H9 (cell line): Measurements from ENCODE around the gene CCDC137. TPM values are rescaled to one million over a fixed set of nuclear protein-coding genes. Genes with fewer than 3 reads are reported as not detected.

Source experiments
- DNase-seq: peaks from one replicate; pipeline ENCODE4 v3.0.0-alpha.2; 2017
- H2AFZ ChIP-seq: one replicate; pipeline ENCODE4 v1.6.1; 2013; ENCODE audit warnings: mild to moderate bottlenecking, low read length, control low read depth, moderate library complexity
- H2AK5ac ChIP-seq: 2 replicates; pipeline ENCODE4 v1.6.1; 2013; ENCODE audit warnings: low read length, control low read depth, mixed read lengths; ENCODE audit not compliant: insufficient read length
- H2BK120ac ChIP-seq: one replicate; pipeline ENCODE4 v1.6.1; 2013; ENCODE audit warnings: low read depth, mild to moderate bottlenecking, low read length, control low read depth, inconsistent platforms; ENCODE audit not compliant: poor library complexity, severe bottlenecking
- H2BK12ac ChIP-seq: 2 replicates; pipeline ENCODE4 v1.6.1; 2013; ENCODE audit warnings: low read length, control low read depth, mixed read lengths, low read depth; ENCODE audit not compliant: insufficient read length
- H2BK15ac ChIP-seq: 2 replicates; pipeline ENCODE4 v1.6.1; 2013; ENCODE audit warnings: low read depth, low read length, control low read depth
- H2BK20ac ChIP-seq: one replicate; pipeline ENCODE4 v1.6.1; 2013; ENCODE audit warnings: low read depth, mild to moderate bottlenecking, low read length, control low read depth, inconsistent platforms; ENCODE audit not compliant: poor library complexity, severe bottlenecking
- H2BK5ac ChIP-seq: 2 replicates; pipeline ENCODE4 v1.6.1; 2013; ENCODE audit warnings: low read length, control low read depth, mixed read lengths; ENCODE audit not compliant: insufficient read length
- H3K14ac ChIP-seq: 2 replicates; pipeline ENCODE4 v1.6.1; 2013; ENCODE audit warnings: low read length, control low read depth; ENCODE audit not compliant: insufficient read depth
- H3K18ac ChIP-seq: 2 replicates; pipeline ENCODE4 v1.6.1; 2013; ENCODE audit warnings: low read depth, mild to moderate bottlenecking, mixed read lengths, low read length, control low read depth; ENCODE audit not compliant: insufficient read length
- H3K23ac ChIP-seq: 2 replicates; pipeline ENCODE4 v1.6.1; 2013; ENCODE audit warnings: low read length, control low read depth, mixed read lengths, low read depth; ENCODE audit not compliant: insufficient read length
- H3K23me2 ChIP-seq: 2 replicates; pipeline ENCODE4 v1.6.1; 2013; ENCODE audit warnings: low read depth, mild to moderate bottlenecking, mixed read lengths, low read length, control low read depth; ENCODE audit not compliant: insufficient read length, poor library complexity, severe bottlenecking
- H3K27ac ChIP-seq: 2 replicates; pipeline ENCODE4 v1.5.1; 2013; ENCODE audit warnings: low read length, control low read depth, mixed read lengths, low read depth; ENCODE audit not compliant: insufficient read length
- H3K27me3 ChIP-seq: 2 replicates; pipeline ENCODE4 v1.6.1; 2013; ENCODE audit warnings: low read length, control low read depth, inconsistent platforms; ENCODE audit not compliant: insufficient read depth
- H3K4ac ChIP-seq: 2 replicates; pipeline ENCODE4 v1.6.1; 2013; ENCODE audit warnings: low read depth, mild to moderate bottlenecking, control low read depth, inconsistent platforms, low read length, moderate library complexity
- H3K4me1 ChIP-seq: 2 replicates; pipeline ENCODE4 v1.6.1; 2013; ENCODE audit warnings: low read length, control low read depth, inconsistent platforms; ENCODE audit not compliant: insufficient read depth
- H3K4me2 ChIP-seq: 2 replicates; pipeline ENCODE4 v1.6.1; 2013; ENCODE audit warnings: low read length, control low read depth, mixed read lengths; ENCODE audit not compliant: insufficient read length, insufficient read depth
- H3K56ac ChIP-seq: 2 replicates; pipeline ENCODE4 v1.6.1; 2013; ENCODE audit warnings: low read depth, mild to moderate bottlenecking, mixed read lengths, low read length, control low read depth; ENCODE audit not compliant: insufficient read length
- H3K79me1 ChIP-seq: 2 replicates; pipeline ENCODE4 v1.6.1; 2013; ENCODE audit warnings: low read depth, mild to moderate bottlenecking, moderate library complexity, low read length, control low read depth, inconsistent platforms; ENCODE audit not compliant: insufficient read depth, poor library complexity, severe bottlenecking
- H3K79me2 ChIP-seq: 2 replicates; pipeline ENCODE4 v1.6.1; 2013; ENCODE audit warnings: low read length, control low read depth, inconsistent platforms; ENCODE audit not compliant: insufficient read depth
- H3K9ac ChIP-seq: 2 replicates; pipeline ENCODE4 v1.6.1; 2013; ENCODE audit warnings: low read length, control low read depth, mixed read lengths; ENCODE audit not compliant: insufficient read length; ENCODE audit errors: extremely low read depth
- H3K9me3 ChIP-seq: one replicate; pipeline ENCODE4 v1.6.1; 2013; ENCODE audit warnings: low read depth, low read length, inconsistent platforms; ENCODE audit not compliant: control insufficient read depth
- H3T11ph ChIP-seq: one replicate; pipeline ENCODE4 v1.6.1; 2013; ENCODE audit warnings: mild to moderate bottlenecking, low read length, control low read depth, inconsistent platforms
- H4K20me1 ChIP-seq: one replicate; pipeline ENCODE4 v1.6.1; 2013; ENCODE audit not compliant: control insufficient read depth, insufficient read length, insufficient read depth
- H4K5ac ChIP-seq: 2 replicates; pipeline ENCODE4 v1.6.1; 2013; ENCODE audit warnings: low read depth, mild to moderate bottlenecking, mixed read lengths, low read length, control low read depth; ENCODE audit not compliant: insufficient read length
- H4K8ac ChIP-seq: replicated peaks from 2 replicates; pipeline ENCODE4 v1.6.1; 2013; ENCODE audit warnings: low read length, control low read depth, mixed read lengths, low read depth; ENCODE audit not compliant: insufficient read length
- H4K91ac ChIP-seq: 2 replicates; pipeline ENCODE4 v1.6.1; 2013; ENCODE audit warnings: low read depth, mild to moderate bottlenecking, moderate library complexity, mixed read lengths, low read length, control low read depth; ENCODE audit not compliant: insufficient read length
- H3K27ac Mint-ChIP-seq, 3 experiments: 2 replicates in 2 of 3; 3 replicates in 1 of 3; pipeline ENCODE4 v1.8.0; 2020 to 2021; ENCODE audit warnings: mixed read lengths in 3 of 3, mild to moderate bottlenecking in 1 of 3, moderate library complexity in 1 of 3
- H3K27me3 Mint-ChIP-seq: 2 replicates; pipeline ENCODE4 v1.8.0; 2021; ENCODE audit warnings: low read depth, mild to moderate bottlenecking, moderate library complexity, mixed read lengths
- H3K36me3 Mint-ChIP-seq, 3 experiments: 2 replicates in 2 of 3; 3 replicates in 1 of 3; pipeline ENCODE4 v1.8.0; 2020 to 2021; ENCODE audit warnings: low read depth in 3 of 3, mixed read lengths in 3 of 3; ENCODE audit not compliant: insufficient read depth in 1 of 3
- H3K4me1 Mint-ChIP-seq, 2 experiments: 2 replicates each; pipeline ENCODE4 v1.8.0; 2020; ENCODE audit warnings: mixed read lengths in 2 of 2
- H3K4me3 Mint-ChIP-seq, 2 experiments: 2 replicates in 1 of 2; 3 replicates in 1 of 2; pipeline ENCODE4 v1.8.0; 2020 to 2021; ENCODE audit warnings: mild to moderate bottlenecking in 2 of 2, mixed read lengths in 2 of 2, moderate library complexity in 1 of 2
- H3K9me3 Mint-ChIP-seq, 2 experiments: 2 replicates in 1 of 2; 3 replicates in 1 of 2; pipeline ENCODE4 v1.8.0; 2020; ENCODE audit warnings: mild to moderate bottlenecking in 2 of 2, mixed read lengths in 2 of 2, moderate library complexity in 1 of 2
- CTCF ChIP-seq: fragments of 200-600 bp; sonication (generic); conservative IDR thresholded peaks from 3 replicates; pipeline ENCODE4 v1.8.0; 2021; ENCODE audit warnings: antibody characterized with exemption, mild to moderate bottlenecking
- WGBS: extraction: QIAGEN DNeasy Blood & Tissue Kit; methylation state at CpG from one replicate; pipeline ENCODE4 v1.1.7; 2013; ENCODE audit warnings: missing lambda C conversion rate, low lambda C conversion rate, mixed read lengths; ENCODE audit not compliant: insufficient read length; ENCODE audit errors: extremely low coverage; 5-methylcytosine and 5-hydroxymethylcytosine counted together
- total RNA-seq: library from RNA; stranded (reverse); gene quantifications from 2 replicates; pipeline ENCODE4 v1.2.1, GENCODE V29; 2021

CCDC137 gene
- total RNA-seq, 1 experiment from 2014 or later, result 60.8 TPM

DNA sequence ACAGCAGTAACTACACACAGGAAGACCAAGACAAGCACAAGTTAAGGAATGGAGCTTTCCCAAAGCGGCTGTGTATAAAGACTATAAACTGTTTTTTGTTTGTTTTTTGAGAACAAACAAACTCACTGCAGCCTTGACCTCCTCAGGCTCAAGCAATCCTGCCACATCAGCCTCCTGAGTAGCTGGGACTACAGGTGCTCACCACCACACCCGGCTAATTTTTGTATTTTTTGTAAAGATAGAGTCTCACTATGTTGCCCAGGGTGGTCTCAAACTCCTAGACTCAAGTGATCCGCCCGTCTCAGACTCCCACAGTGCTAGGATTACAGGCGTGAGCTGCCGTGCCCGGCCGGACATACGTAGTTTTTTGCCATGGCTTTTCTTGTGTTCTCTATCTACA lies 6.1 kb upstream of the CCDC137 start:
- no peak overlapping the region for H3K27ac ChIP-seq
- no peak for DNase-seq
- no peaks in the 10 kb centered on the region for H3K9me3 Mint-ChIP-seq
- no peak overlapping the region for H2BK15ac ChIP-seq
- peaks cover under 1% of the 10 kb centered on the region in 2 experiments for H3K4me1 Mint-ChIP-seq
- H3K27me3 Mint-ChIP-seq, result no peaks in the 10 kb centered on the region
- H3K27me3 ChIP-seq, result no peaks in the 10 kb centered on the region
- peaks cover 5 to 13% (median 12%) of the 10 kb centered on the region in 3 experiments; a peak in 5 of 7 replicates for H3K36me3 Mint-ChIP-seq
- no peak overlapping the region for H3K18ac ChIP-seq
- H3K4ac ChIP-seq, result no peak overlapping the region
- H3K9me3 ChIP-seq, result no peaks in the 10 kb centered on the region
- H3K23ac ChIP-seq, result no peak overlapping the region
- H3T11ph ChIP-seq, result no peak overlapping the region
- H3K4me3 Mint-ChIP-seq, result no peak overlapping the region
- H2BK12ac ChIP-seq, result no peak overlapping the region
- no peak overlapping the region for H3K4me2 ChIP-seq
- H3K79me1 ChIP-seq, result no peaks in the 10 kb centered on the region
- H2BK120ac ChIP-seq, result no peak overlapping the region
- peaks cover 4% of the 10 kb centered on the region for H3K23me2 ChIP-seq
- peaks cover under 1% of the 10 kb centered on the region; the same call in 1 of the 2 replicates for H3K4me1 ChIP-seq
- no peak overlapping the region for H2BK5ac ChIP-seq
- no peaks in the 10 kb centered on the region for H3K79me2 ChIP-seq
- H4K20me1 ChIP-seq, result no peaks in the 10 kb centered on the region
- H3K9ac ChIP-seq, result no peak overlapping the region
- no peak for TF ChIP-seq CTCF
- no peak overlapping the region for H4K91ac ChIP-seq
- no peak overlapping the region for H2AK5ac ChIP-seq
- H2BK20ac ChIP-seq, result no peak overlapping the region
- no peak overlapping the region for H3K56ac ChIP-seq
- WGBS, result no CpG with 5 or more reads among the region's 9 CpGs
- H3K27ac Mint-ChIP-seq, result no peak overlapping the region
- H3K14ac ChIP-seq, result no peak overlapping the region
- no peak overlapping the region for H2AFZ ChIP-seq
- H4K8ac ChIP-seq, result no peak overlapping the region
- no peak overlapping the region for H4K5ac ChIP-seq
